Fibroblast of the aortic adventitia (primary cell): ENCODE data around the gene ENAH. TPM values are rescaled to one million over a fixed set of nuclear protein-coding genes. Genes with fewer than 3 reads are reported as not detected.
A peak's percentile ranks its signal among the peaks of the same experiment; 100 is the strongest.

Experiments
- DNase-seq: peaks from one replicate; pipeline ENCODE4 v3.0.0-alpha.2; 2010; ENCODE audit warnings: low read depth
- H3K4me3 ChIP-seq: 2 replicates; pipeline ENCODE4 v1.5.1; 2011; ENCODE audit warnings: low read depth, mild to moderate bottlenecking, control low read depth, low read length, moderate library complexity
- total RNA-seq: library from RNA; depleted of rRNA; stranded (reverse); fragments of >200 nt; gene quantifications from 2 replicates; pipeline ENCODE4 v1.2.3, GENCODE V29; 2012; ENCODE audit warnings: low replicate concordance
- TF ChIP-seq, protein P1 (sequence below): IDR thresholded peaks from 2 replicates; pipeline ENCODE4 v1.5.1; 2011; ENCODE audit warnings: mild to moderate bottlenecking, low read length, control low read depth, inconsistent platforms; ENCODE audit not compliant: insufficient read depth

Gene ENAH
- total RNA-seq, 1 donor, result 148 TPM

- DNase-seq, result peak; percentile 98
- H3K4me3 ChIP-seq, result no peak overlapping the region
- TF ChIP-seq, protein P1, sequence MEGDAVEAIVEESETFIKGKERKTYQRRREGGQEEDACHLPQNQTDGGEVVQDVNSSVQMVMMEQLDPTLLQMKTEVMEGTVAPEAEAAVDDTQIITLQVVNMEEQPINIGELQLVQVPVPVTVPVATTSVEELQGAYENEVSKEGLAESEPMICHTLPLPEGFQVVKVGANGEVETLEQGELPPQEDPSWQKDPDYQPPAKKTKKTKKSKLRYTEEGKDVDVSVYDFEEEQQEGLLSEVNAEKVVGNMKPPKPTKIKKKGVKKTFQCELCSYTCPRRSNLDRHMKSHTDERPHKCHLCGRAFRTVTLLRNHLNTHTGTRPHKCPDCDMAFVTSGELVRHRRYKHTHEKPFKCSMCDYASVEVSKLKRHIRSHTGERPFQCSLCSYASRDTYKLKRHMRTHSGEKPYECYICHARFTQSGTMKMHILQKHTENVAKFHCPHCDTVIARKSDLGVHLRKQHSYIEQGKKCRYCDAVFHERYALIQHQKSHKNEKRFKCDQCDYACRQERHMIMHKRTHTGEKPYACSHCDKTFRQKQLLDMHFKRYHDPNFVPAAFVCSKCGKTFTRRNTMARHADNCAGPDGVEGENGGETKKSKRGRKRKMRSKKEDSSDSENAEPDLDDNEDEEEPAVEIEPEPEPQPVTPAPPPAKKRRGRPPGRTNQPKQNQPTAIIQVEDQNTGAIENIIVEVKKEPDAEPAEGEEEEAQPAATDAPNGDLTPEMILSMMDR, result no peak
Observed at GRCh38 chr1:225655509-225656258, 2.8 kb upstream of the ENAH start.

GRCh38 chr1:225654688-225655508, 2.0 kb upstream of the ENAH start:
- TF ChIP-seq, protein P1, result no peak
- DNase-seq, result no peak
- no peak overlapping the region for H3K4me3 ChIP-seq

DNA sequence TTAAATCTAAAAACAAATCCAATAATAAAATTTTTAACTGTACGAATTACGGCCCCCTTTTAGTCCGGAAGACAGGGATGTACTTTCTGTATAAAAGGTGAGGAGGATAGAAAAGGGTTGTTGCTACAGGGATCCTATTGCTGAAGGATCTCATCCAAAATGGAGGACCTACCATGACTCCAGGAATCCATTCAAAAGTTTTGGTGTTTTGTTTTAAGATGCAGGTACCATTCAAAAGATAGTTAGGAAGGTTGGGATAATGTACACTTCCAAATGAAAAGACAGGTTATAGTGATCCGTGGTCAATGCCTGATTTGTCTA, 1.3 kb upstream of the ENAH start:
- DNase-seq, result no peak

DNA sequence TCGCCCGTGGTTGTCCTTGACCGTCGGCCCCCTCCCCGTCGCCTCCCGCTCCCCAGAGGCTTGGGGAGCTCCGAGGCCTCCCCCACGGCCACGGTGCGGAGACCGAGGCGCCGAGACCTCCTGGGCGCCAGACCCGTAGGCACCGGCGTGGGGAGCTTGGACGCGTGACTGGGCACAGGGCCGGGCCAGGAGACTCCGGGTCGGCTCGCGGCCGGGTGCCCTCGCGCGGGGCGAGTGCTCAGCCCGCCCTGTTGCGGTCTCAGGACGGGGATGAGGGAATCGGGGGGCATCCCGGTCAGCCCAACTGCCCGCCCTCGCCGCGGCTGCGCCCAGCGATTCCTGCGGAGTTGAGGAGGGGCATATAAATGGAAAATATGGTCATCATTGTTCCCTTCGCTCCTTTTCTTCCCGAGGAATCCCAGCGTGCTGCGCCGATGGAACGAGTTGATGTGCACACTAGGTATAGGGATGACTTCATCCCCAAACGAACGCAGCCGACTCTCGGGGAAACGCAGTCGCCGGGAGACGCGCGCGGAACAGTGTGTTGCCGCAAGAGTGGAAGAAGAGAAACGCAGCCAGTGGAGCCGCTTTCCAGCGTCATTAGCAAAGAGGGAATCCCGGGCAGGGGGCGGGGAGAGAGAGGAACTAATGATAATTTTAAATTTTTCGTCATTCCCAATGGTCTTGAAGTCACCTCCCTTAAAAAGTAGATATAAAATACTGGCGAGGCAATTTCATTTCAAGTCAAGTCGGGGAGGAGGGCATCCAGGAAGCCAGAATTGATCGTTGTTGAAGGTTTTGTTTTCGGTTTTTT, 747 bp upstream of the ENAH start:
- H3K4me3 ChIP-seq, result peak overlapping the region; percentile 64
- peak; percentile 73 for DNase-seq
- TF ChIP-seq, protein P1, result no peak

More for the DNA sequence above, 1.3 kb upstream of the ENAH start:
- H3K4me3 ChIP-seq, result peak overlapping the region; percentile 64
- TF ChIP-seq, protein P1, result no peak

DNA sequence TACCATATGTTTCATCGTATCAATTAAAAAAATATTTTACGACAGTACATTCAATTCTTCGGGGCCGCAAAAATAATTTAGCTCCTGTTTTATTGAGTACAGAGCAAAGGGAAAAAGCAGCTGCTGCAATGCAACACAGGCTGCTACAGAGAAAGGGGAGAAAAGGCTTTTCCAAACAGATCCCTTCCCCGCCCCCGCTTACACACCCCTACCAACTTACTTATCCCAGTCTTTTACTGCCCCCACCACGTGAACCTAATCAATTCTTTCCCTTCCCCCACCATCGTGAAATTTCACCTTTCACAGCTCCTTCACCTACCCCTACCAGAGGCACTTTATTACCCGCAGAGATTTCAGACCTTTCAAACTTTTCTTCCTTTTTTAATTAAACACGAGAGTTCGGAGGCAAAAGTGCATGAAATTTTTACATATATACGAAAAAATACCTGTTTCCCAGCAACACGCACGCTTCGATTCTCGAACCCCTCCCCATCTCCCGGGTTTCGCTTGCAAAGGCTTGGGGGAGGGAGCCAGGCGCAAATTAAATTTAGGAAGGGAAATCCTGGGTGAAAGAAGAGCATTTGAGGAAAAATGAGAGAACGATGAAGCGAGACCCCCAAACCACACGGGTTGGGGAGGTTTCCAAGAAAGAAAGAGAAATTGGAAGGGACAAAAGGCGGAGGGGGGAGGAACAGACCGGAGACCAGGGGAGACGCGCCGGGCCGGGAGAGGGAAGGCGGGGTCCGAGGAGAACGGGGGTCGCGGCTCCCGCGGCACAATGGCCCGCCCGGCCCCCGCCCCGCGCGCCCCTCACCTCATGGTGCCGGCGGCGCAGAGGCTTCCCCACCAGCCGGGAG, 823 bp downstream of the ENAH start:
- peak overlapping the region; percentile 83 for H3K4me3 ChIP-seq
- DNase-seq, result peak; percentile 39

More for the DNA sequence above, 823 bp downstream of the ENAH start:
- TF ChIP-seq, protein P1, result no peak
